ENCODE measurements around the gene SNX4.
"Not testable (repeated sequence)": the region's sequence is repeated elsewhere in the genome, so short reads cannot be mapped to it uniquely, and the experiment has no call there.

Gene SNX4

GRCh38 chr3:125519678-125520562 is at the start of gene SNX4:
SNX4 (minus strand) TSS chr3:125520202; CDS start chr3:125520172, 30 bp downstream.
- DNase-seq (ENCODE audit: low spot score), result peak; percentile 85

DNA sequence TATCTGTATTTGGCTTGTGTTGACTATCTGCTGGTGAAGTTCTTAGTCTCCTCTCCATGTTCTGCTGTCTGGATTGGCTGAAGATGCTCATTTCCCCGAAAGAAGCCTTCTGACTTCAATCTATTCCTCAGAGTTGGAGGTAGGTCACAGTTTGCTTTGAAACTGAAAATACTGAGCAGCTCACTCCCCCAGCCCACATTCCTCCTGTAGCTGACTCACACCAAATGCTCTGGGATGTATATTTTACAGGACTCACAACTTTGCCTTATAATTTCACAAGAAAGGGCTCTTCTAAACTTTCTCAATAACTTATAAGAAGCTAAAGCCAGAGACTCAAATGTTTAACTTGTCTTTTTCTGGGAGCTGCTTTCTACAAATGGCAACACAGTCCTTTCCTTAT is 36.3 kb upstream of the SNX4 start:
- no peak for DNase-seq (ENCODE audit: low spot score)

DNA sequence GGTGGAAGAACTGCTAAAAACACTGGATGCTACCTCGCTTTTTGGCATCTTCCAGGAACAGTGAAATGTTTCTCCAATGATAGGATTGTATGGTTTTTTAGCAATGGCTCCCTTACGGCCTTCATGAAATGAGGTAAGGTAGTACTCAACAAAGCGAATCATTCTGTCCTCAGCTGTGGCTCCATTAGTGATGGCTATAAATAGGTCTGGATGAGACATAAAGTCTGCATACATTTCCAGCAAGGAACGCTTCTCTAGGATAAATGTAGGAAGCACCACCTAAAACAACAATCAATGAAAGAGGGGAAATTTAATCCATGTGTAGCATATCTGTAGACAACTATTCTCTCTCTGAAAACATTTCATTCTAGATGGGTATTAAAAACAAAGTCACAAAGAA is 32.4 kb upstream of the SNX4 start:
- no peak for DNase-seq (ENCODE audit: low spot score)

- no peak for DNase-seq (ENCODE audit: low spot score)
Observed at GRCh38 chr3:125528920-125529319, 8.9 kb upstream of the SNX4 start.

DNA sequence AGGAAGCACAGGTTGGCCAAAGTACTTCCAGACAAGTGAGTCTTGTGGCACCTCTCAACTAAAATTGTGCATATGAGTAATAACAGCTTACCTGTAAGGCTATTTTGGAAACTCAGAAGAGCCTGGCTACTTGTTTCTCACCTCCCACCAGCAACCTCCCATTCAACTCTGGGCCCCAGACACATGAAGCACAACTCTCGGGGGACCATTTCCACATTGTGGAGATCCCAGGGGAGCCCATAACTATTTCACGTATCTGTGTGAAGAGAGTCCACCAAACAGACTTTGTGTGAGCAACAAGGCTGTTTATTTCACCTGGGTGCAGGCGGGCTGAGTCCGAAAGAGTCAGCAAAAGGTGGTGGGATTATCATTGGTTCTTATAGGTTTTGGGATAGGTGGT is 5.2 kb upstream of the SNX4 start:
- no peak for DNase-seq (ENCODE audit: low spot score)

- not testable (repeated sequence) for DNase-seq (ENCODE audit: low spot score)
Observed at GRCh38 chr3:125520563-125520919, 539 bp upstream of the SNX4 start.

DNA sequence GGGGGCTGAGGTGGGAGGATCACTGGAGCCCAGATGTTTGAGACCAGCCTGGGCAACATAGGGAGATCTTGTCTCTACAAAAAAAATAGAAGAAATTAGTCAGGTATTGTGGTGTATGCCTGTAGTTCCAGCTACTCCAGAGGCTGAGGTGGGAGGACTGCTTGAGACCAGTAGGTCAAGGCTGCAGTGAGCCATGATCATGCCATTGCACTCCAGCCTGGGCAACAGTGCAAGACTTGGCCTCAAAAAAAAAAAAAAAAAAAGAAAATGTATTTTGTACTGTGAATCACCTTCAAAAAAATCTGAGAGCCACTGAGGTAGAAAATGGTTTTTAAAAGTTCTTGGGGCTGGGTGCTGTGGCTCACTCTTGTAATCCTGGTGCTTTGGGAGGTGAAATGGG is 4.6 kb downstream of the SNX4 start:
- DNase-seq (ENCODE audit: low spot score), result no peak

DNA sequence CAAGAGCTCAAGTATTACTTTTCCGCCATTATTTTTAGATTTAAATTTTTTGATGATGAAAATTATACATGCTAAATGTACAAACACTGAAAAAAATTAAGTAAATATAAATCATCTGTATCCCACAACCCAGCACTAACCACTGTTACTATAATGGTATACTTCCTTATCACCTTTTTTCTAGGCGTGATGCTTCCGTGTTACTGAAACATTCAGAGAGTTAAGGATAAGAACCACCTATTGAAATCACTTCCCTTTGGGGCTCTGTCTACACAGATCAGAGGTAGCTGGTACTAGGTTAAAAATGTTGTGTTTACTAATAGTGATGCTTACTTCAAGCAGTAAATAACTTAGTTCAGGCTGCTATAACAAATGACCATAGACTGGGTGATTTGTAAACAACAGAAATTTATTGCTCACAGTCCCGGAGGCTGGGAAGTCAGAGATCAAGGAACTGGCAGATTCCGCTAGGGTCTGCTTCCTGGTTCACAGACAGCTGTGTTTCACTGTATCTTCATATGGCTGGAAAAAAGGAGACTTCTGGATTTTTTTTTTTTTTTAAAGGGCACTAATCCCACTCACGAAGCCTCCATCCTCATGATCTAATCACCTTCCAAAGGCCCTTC is 6.4 kb downstream of the SNX4 start:
- no peak for DNase-seq (ENCODE audit: low spot score)

DNA sequence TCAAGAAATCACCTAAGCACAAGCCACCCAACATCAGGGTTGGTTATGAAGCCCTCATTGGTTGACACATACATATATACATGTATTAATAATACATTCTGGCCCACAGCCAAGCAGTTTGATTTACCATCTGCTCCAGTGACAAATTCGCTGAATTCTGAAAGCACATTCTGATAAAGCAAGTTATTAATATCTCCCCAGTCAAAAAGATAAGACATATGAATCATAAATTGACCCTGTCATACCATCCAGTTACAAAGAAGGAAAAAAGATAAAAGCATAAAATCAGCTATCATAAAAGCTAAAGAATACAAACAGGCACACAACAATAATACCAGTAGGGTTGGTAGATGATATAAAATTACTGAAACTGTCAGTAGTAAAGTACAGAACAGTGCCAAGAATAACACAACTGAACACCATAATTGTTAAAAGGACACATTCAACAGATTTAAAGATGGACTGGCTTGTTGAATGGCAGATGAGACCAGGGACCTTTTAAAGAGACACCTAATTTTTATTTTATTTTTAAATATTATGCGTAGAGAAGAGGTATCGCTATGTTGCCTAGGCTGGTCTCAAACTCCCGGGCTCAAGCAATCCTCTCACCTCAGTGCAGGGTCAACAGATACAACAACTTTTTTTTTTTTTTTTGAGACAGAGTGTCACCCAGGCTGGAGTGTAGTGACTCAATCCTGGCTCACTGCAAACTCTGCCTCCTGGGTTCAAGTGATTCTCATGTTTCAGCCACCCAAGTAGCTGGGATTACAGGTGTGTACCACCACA is 7.7 kb downstream of the SNX4 start:
- DNase-seq (ENCODE audit: low spot score), result no peak

GRCh38 chr3:125511420-125512118 is 8.4 kb downstream of the SNX4 start:
- DNase-seq (ENCODE audit: low spot score), result no peak

GRCh38 chr3:125507128-125507527 is 12.9 kb downstream of the SNX4 start:
- DNase-seq (ENCODE audit: low spot score), result no peak

GRCh38 chr3:125498630-125499029 is 21.4 kb downstream of the SNX4 start:
- no peak for DNase-seq (ENCODE audit: low spot score)

GRCh38 chr3:125496701-125497100 is 23.3 kb downstream of the SNX4 start:
- DNase-seq (ENCODE audit: low spot score), result no peak

- DNase-seq (ENCODE audit: low spot score), result no peak
Observed at GRCh38 chr3:125482406-125482805, 37.6 kb downstream of the SNX4 start.

- DNase-seq (ENCODE audit: low spot score), result no peak
Observed at GRCh38 chr3:125481786-125482185, 38.2 kb downstream of the SNX4 start.

- DNase-seq (ENCODE audit: low spot score), result not testable (repeated sequence)
Observed at GRCh38 chr3:125481375-125481759, 38.6 kb downstream of the SNX4 start.

DNA sequence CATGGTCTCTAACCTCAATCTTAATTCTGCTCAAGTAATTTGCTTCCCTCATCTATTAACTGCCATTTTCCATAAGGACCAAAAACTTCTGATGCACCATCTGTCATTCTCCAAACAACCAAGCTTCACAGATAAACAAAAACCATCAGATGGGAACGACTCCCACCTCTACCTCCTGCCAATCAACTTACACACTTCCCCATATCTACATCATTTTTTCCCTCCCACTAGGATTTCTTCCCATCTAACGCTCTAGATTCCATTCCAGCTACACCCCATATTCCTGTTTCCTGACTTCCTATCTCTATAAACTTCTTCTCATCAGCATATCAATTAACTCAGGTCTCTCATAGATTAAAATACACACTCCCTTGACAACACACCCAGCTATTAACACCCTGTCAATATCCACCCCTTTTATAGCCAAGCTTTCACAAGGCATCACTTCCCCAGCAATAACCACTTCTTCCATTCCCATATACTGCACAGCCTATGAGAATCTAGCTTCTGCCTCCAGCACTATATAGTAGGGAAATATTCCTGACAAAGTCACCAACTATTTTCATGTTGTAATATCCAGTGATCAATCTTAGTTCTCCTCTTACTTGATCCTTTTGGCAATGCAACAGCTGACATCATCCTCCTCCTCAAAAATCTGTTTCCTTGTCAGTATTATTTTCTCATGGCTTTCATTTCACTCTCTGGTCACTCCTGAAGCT is 39.2 kb downstream of the SNX4 start:
- no peak for DNase-seq (ENCODE audit: low spot score)

DNA sequence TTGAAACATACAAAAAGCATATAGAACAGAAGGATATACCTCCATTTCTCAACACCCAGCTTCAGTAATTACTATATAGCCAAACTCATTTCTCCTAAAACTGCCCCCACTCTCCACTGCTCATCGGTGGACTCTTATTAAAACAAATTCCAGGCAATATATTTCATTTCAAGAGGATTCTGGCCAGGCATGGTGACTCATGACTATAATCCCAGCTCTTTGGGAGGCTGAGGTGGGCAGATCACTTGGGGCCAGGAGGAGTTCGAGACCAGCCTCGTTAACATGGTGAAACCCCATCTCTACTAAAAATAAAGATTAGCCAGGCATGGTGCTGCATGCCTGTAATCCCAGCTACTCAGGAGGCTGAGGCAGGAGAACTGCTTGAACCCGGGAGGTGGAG is 40.9 kb downstream of the SNX4 start:
- DNase-seq (ENCODE audit: low spot score), result no peak

GRCh38 chr3:125478326-125478725 is 41.7 kb downstream of the SNX4 start:
- no peak for DNase-seq (ENCODE audit: low spot score)

DNA sequence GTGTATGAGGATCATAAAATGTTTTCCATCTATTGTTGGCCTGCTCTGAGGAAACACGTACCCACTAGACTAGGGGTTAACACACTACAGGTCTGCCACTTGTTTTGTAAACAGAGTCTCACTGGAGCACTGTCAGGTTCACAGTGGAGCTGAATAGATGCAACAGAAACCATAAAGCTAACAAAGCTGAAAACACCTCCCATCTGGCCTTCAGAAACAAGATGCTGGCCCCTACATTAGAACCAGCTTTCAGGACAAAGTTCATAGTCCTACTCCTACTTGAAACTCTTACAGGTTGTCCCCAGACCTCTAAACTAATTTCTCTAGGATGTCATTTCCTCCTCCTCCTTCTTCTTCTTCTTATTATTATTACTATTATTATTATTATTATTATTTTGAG is 42.3 kb downstream of the SNX4 start:
- no peak for DNase-seq (ENCODE audit: low spot score)

DNA sequence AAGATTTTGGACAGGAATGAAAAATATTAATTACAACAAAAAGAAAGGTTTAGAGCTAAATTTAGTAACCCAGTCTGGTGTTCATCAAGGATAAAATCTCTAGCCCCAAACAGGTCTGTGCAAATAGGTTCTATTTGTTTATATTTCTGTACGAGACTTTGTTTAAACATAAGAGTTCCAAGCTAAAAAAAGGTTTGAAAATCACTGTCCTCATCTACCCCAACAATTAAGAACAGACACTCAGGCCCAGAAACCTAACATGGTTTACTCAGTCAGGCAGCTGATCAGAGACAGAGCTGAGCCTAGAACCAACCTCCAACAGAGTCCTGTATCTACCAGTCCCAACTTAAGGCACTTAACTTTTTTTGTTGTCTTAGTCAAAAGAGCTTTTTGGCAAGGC is 49.3 kb downstream of the SNX4 start:
- DNase-seq (ENCODE audit: low spot score), result no peak
